ENCODE measurements around the gene TANK.

DNA sequence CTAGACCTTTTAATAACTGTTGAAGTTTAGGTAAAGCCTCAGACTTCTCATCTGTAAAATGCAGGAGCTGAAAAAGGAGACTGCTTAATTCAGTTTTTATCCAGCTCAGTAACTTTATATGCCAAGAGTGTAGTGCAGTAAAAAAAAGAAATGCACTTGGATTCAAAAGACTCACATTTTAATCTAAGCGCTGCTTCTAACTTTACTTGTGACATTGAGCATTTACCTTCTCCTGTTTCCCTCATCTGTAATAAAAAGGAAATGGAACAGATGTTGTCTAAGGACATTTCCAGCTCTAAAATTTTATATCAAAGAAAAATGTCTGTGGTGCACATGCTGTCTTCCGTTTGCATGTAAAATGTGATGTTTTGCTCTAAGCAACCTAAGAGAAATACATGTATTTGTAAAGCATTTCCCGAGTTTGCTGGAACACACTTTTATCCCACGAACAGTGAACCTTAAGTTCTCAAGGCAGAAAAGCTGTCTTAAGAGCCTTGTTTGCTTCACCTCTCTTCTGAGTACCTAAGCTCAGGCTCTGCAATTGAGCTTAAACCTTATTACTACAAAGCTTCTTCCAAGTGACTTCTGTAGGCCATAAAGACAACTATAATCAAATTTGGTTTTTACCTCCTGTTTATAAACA lies 24.2 kb upstream of the TANK start:
- TF ChIP-seq, protein P1, sequence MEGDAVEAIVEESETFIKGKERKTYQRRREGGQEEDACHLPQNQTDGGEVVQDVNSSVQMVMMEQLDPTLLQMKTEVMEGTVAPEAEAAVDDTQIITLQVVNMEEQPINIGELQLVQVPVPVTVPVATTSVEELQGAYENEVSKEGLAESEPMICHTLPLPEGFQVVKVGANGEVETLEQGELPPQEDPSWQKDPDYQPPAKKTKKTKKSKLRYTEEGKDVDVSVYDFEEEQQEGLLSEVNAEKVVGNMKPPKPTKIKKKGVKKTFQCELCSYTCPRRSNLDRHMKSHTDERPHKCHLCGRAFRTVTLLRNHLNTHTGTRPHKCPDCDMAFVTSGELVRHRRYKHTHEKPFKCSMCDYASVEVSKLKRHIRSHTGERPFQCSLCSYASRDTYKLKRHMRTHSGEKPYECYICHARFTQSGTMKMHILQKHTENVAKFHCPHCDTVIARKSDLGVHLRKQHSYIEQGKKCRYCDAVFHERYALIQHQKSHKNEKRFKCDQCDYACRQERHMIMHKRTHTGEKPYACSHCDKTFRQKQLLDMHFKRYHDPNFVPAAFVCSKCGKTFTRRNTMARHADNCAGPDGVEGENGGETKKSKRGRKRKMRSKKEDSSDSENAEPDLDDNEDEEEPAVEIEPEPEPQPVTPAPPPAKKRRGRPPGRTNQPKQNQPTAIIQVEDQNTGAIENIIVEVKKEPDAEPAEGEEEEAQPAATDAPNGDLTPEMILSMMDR (conservative IDR thresholded peaks at IDR 0.05; ENCODE audit: low read length) = no peak
- no peak for TF ChIP-seq EZH2phosphoT487 (IDR thresholded peaks at IDR 0.05; ENCODE audit: borderline replicate concordance)
